HG03432 (cell line): ENCODE results near the gene STX18.
"Not testable (repeated sequence)": the region's sequence is repeated elsewhere in the genome, so short reads cannot be mapped to it uniquely, and the experiment has no call there.

Experiments
- ATAC-seq: cut with Tn5 transposase; IDR thresholded peaks from one replicate; pipeline ENCODE4 v1.9.1; 2021; ENCODE audit warnings: mild to moderate bottlenecking, moderate library complexity; ENCODE audit not compliant: unreplicated experiment

STX18 gene

DNA sequence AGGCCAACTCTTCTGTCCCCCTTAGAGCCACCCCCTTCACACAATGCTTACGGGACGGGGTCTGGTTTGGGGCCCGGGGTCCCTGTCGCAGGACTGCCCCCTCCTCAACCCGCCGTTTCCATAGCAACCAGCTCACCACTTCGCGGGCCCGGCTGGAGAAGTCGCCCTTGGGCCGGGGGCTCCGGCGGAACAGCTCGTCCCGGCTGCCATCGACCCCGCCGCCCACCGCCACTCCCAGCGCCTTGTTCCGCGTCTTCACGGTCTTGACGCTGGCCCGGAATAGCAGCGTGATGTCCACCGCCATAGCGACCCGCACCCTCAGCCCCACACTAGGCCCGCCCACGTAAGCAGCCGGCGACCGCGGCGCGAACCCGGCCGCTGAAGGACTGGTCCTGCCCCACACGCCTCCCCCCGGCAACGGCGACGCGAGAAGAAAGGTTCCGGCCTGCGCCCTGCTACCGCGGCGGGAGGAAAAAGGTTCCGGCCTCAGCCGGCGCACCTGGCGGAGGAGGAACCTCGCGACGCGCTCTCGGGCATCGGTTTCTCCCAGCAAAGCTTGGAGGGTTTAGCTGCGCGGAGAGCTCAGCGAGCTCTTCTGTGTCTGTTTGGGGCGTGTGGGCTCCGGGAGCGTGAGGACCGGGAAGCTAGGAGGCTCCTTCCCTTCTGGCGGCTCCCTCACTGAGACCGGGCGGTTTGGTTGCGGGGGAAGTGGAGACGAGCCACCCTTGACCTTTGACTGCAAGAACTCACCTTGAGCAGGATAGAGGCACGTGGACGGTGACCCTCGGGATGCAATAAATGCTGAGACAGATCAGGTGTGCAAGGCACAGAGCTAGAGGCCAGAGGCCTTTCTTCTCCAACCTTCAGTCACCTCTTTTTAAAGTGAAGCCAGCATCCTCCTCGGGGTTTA, at the start of gene STX18:
TSS of gene STX18 (minus strand) at position 388 of the 910 bp plus-strand sequence. CDS start at position 304, 84 bp downstream.
- ATAC-seq, result peak; percentile 95

DNA sequence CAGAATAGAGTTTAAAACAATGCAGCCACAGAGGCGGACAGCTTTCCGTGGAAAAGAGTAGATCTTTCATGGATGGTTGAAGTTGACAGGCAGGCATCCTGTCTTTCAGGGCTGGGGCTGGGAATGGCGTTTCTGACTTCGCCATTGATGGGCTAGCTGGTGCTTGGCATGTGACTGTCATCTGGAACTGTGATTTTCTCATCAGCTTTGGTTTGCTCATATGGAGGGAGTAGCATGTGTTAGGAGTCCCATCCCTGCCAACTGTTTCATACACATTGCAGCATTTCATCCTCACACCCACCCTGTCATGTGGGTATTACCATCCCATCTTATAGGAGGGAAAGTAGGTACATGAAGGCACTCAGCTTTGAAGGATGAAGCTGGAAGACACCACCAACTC, 49.2 kb upstream of the STX18 start:
- no peak for ATAC-seq

DNA sequence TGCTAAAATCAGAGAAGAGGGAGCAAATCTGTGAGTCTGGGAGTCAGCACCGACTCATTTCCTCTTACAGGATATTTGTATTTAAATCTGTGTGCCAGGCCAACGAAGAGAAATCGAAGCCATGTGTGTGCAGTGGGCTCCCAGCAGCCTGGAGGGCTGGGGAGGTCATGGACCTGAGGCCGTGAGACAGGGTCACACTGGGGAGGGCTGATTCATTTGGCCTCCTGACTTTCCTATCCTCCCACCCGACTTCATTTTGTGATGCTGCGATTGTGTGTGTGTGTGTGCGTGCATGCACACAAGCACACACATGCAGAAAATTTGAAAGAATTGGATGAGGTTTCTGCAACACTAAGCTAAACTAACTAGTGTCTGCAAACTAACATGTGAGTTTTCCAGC, 48.7 kb upstream of the STX18 start:
- no peak for ATAC-seq

DNA sequence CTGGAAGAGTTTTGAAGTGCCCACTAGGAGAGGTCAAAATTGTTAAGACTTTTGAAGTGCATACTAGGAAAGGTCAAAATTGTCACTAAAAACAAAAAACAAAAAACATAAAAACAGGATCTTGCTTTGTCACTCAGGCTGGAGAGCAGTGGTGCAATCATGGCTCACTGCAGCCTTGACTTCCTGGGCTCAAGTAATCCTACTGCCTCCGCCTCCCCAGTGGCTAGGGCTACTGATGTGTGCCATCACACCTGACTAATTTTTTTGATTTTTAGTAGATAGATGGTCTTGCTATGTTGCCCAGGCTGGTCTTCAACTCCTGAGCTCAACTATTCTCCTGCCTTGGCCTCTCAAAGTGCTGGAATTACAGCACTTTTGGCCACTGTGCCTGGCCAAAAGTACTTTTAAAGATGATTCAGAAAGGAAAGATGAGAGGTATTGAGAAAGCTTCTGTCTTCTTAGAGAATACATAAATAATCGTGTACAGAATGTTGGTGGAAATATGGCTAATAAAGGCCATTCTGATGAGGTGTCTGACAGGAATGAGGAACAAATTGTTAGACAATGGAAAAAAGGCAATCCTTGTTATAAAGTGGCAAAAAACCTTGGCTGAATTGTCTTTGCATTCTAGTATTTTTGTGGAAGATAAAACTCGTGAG, 43.3 kb upstream of the STX18 start:
- ATAC-seq, result no peak

DNA sequence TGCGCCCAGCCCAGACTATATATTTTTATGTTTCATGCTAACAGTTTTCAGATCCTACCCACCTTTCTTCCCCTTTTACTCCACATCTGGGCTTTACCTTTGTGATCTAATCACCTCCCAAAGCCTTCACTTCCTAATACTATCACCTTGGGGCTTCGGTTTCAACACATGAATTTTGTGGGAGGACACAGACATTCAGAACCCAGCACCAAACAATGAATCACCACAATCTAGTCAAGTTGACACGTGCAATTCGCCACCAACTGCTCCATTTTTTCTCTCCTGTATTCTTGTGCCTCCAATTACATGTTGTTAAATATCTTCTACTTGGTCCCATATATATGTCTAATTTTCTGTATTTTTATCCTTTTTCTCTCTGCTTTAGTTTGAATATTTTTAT, 41.8 kb upstream of the STX18 start:
- no peak for ATAC-seq

DNA sequence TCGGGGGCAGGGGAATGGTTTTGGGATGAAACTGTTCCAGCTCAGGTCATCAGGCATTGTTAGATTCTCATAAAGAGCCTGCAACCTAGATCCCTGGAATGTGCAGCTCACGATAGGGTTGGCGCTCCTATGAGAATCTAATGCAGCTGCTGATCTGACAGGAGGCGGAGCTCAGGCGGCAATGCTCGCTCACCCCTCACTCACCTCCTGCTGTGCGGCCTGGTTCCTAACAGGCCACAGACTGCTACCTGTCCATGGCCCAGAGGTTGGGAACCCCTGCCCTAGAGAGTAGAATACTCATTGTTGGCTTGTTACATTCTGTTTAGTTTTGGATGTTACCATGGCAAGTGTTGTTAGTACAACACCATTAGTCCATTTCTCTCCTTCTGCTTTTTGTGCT, 40.8 kb upstream of the STX18 start:
- ATAC-seq, result no peak

DNA sequence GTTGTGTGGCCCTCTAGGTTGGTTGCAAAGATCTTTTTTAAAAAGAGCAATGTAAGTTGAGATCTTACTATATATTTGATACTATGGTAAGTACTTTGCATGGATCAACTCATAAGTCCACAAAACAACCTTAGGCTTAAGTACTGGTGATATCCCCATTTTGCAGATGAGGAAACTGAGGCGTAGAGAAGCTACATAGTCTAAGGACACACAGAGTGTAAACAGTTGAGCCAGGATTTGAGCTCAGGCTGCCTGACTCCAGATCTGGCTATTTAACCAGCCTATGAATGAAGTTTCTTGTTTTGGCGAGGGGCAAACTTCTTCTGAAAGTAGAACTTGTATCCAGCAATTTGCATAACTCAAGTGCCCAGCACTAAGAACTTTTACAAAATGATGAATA, 38.6 kb upstream of the STX18 start:
- no peak for ATAC-seq

DNA sequence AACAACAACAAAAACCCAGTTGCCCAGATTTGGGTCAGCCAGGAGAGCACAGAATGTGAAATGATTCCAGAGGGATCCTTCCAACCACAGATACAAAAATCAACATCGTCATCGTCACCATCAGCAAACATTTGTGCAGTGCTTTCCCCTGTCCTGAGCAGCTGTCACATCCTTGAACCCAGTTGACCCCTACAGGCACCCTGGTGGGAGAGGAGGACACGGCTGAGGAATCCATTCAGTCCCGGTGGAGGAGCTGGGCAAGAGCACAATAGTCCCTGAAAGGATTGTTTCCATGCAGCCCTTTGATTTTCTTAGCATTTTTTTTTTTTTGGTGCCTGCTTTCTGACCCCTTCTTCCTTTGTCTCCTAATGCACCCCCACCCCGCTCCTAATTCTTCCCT, 37.1 kb upstream of the STX18 start:
- ATAC-seq, result no peak

DNA sequence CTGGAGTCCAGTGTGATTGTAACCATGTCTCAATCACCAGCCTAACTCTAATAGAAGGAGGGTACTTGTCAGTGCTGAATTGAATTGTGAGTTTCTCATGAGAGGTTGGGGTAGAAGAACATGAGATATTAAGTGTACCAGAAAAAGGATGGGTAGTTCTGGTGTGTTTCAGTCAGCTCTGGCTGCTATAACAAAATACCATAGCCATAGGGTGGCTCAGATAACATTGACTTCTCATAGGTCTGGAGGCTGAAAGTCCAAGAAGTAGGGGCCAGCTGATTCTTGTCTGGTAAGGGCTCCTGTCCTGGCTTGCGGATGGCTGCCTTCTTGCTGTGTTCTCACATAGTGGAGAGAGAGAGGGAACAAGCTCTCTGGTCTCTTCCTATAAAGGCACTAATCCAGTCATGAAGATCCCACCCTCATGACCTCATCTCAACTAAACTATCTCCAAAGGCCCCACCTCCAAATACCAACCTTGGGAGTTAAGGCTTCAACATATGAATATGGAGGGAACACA, 35.6 kb upstream of the STX18 start:
- ATAC-seq, result no peak

DNA sequence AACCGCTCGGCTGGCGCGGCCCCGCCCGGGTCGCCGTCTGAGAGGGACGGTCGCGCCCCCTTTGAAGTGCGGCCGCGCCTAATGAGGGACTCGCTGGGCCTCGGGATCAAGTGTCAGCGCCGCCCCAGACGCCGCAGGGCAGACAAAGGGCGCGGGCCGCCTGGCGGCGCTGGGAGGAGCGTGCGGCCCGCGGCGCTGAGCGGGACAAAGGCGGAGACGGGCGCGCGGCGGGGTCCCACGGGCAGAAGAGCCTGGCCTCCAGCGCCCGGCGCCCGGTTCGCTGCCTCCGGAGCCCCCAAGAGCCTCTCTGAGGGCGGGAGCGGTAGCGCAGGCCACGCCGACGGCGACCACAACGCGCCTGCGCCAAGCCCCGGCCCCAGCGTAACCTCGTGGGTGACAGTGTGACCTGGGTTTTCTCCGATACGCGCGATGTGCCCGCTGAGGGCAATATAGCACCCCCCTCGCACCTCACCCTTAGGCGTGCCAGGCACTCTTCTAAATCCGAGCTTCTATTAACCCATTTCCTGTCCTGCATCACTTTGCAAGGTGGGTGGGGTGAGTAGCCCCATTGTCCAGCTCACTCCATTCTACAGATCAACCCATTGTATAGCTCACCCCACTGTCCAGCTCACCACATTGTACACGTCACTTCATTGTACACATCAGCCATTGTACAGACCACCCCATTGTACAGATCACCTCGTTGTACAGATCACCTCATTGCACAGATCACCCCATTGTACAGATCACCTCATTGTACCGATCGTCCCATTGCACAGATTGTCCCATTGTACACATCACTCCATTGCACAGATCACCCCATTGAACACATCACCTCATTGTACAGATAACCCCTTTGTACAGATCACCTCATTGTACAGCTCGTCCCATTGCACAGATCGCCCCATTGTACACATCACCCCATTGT, 33.7 kb upstream of the STX18 start:
- peak; percentile 83 for ATAC-seq

DNA sequence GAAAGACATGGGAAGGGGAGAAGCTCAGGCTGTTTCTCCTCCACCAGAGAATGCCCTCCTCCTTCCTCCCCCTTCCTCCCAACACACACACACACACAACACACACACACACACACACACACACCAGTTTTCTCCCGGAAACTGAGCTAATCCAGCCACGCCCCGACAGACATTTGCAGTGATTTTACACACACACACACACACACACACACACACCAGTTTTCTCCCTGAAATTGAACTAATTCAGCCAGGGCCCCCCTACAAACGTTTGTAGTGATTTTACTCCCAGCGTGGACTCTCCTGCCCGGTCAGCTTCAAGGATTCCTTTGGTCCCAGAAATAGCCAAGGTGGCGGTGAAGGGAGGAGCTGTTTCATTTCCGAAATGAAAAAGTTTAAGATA, 32.9 kb upstream of the STX18 start:
- ATAC-seq, result no peak

DNA sequence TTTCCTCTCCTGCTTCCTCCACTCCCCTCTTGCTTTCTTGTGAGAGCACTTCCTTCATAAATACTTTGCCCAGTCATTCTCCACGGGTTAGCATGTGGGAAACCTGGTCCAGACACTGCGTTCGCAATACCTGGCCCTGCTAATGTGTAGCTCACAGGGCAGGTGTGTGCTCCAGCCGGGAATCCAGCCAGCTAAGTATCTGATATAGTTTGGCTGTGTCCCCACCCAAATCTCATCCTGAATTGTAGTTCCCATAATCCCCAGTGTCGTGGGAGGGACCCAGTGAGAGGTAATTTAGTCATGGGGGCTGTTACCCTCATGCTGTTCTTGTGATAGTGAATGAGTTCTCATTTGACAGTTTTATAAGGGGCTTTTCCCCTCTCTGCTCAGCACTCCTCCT, 32.2 kb upstream of the STX18 start:
- no peak for ATAC-seq

DNA sequence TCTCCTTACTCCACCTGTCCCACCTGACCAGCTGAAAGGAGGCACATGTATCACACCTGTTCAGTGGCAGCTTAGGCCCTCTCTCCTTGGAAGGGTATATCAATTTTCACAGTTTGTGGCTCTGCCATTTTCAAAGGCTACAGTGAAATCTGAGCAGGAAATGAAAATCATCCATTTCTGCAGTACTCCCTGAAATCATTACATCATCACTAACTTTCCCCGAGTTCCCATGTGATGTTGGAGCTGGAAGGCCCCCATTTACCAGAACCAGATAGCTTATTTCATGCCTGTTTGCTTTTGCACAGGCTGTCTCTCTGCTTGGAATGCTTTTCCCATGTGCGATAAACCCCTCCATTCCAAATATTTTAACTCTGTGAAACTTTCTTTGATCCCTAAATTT, 31.0 kb upstream of the STX18 start:
- ATAC-seq, result no peak

DNA sequence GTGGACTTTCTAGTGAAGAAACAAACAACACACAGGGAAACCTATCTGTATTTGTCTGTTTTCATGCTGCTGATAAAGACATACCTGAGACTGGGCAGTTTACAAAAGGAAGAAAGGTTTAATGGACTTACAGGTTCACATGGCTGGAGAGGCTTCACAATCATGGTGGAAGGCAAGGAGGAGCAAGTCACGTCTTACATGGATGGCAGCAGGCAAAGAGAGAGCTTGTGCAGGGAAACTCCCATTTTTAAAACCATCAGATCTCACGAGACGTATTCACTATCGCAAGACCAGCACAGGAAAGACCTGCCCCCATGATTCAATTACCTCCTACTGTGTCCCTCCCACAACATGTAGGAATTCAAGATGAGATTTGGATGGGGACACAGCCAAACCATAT, 28.0 kb upstream of the STX18 start:
- ATAC-seq, result not testable (repeated sequence)

DNA sequence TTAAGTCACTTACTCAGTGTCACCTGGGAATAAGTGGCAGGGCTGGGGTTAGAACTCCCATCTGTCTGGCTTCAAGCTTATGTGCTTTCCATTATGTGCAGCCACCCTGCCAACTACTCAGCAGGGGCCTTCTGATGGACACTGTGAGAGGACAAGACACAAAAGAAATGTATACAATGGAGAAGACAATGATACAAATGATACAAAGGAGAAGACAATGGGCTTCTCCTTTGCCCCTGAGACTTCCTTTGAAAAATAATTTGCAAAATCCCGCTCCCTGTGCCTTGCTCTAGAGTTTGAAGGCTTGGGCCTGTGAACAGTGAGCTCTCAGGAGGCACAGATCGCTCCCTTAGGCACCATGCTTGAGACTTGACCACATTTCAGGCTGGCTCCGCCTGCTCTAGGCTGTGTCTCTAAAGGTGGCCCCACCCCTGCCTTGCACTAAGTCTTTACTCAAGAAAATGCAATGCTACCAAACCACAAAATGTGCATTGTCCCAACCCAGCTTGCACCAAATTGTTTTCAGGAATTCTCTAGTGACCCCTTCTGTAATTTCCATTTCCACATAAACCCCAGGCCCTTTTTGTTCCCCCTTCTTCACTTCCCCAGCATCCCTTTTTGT, 27.1 kb upstream of the STX18 start:
- no peak for ATAC-seq

DNA sequence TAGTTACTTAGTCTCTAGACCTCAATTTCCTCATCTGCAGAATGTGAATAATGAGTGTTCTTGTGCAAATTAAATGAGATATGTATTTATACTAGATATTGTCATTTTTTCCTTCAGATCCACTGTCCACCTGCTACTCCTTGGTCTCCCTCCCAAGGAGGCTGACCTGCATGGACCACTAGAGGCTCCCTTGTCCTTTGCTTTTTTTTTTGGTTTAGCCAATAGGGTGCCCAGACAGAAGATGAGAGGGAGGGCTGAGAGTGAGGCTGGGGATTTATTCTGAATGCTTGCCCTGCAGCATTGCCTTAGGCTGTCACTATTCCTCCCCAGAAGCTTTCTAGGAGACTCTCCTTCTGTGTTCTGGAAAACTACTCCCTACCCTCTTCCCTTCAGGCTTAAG, 24.5 kb upstream of the STX18 start:
- ATAC-seq, result not testable (repeated sequence)

DNA sequence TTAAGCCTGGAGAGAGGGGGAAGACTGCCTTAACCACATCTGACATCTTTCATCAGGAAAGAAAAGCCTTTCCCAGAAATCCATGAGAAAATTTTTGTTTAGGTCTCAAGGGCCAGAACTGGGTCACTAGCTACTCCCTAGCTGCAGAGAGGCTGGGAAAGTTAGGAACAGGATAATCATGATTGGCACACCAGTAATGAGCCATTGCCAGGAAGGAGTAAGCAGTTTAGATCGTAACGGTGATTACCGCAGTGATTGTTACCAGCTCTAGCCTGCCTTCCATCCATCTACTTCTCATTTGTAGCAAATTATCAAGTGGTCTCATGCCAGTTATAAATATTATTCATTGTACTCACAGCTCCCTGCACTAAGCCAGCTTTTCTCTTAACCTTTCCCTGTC, 22.7 kb upstream of the STX18 start:
- ATAC-seq, result no peak

DNA sequence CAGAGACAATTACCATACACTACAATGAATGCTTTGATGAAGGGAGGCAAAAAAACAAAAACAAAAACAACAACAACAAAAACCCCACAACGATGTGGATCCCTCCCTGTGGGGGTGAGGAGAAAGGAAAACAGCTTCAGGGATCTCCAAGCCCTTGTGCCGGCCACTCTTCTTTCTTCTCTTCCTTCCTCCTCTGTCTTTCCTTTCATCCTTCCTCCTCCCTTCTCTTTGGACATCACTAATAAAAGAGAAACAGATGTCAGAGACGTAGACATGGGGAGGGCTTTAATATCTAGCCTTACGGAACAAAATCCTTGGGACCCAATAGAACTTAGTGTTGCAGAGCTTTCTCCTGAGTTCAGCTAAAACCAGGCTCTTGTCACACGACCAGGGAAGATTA, 18.8 kb upstream of the STX18 start:
- ATAC-seq, result no peak

DNA sequence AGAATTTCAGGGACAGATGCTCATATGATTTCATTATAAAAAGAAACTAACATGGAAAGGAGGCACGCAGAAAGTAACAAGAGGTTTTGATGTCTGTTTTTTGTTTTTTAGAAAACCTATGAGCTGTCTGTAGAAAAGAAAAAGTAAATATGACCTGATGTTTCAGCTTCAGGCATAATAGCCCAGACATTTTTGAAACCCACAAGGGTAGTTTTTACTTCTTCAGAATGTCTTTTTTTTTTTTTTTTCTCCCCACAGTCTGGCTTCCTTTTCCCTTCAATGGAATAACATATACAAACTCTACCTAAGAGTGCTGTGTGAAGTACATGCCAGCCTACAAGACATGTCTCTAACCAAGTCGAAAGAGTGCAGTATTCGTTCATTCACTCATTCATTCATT, 18.3 kb upstream of the STX18 start:
- ATAC-seq, result no peak

DNA sequence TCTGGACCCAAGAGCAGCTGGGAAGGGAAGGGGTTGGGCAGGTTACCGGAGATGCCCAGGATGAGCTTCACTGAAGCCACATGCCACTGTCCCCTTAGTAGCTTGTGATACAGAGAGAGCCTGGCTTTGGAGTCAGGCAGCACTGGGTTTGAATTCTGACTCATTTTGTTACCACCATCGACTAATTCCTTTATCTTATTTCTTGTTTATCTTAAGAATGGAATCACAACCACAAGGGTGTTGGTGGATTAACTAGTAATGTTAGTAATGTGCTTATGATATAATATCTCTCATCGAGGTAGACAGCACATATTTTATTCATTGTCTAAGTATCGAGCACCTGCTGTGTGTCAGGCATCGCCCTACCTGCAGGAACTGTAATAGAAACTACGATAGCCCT, 17.7 kb upstream of the STX18 start:
- ATAC-seq, result no peak

DNA sequence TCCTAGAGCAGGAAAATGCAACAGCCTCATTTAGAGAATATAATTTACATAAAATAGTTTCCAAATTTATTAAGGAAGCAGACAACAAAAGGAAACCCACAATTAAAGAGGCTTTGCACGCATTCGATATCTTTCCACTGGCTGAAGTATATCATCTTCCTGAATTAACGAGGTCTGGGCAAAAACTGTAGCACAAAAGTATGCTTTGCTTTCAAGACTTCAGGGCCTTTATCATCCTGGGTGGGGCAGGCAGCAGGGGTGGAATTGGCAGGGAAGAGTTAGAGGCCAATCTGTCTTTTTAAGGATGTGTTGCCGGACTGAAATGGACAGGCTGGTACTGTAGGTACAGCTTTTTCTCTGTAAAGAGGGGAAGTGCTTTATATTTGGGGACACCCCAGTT, 17.0 kb upstream of the STX18 start:
- no peak for ATAC-seq
